AG10803 (cell line): ENCODE data around the gene PPM1M.
A peak's percentile ranks its signal among the peaks of the same experiment; 100 is the strongest.

ENCODE experiments used
- DNase-seq: peaks from one replicate; pipeline ENCODE4 v3.0.0; 2010; ENCODE audit warnings: low read depth
- H3K4me3 ChIP-seq: 2 replicates; pipeline ENCODE4 v1.5.1; 2011; ENCODE audit warnings: mild to moderate bottlenecking, low read length, control low read depth
- CTCF ChIP-seq: conservative IDR thresholded peaks from 2 replicates; pipeline ENCODE4 v1.5.1; 2011; ENCODE audit warnings: mild to moderate bottlenecking, low read length, control low read depth, inconsistent platforms

Gene PPM1M

GRCh38 chr3:52198643-52199608 is 46.6 kb upstream of the PPM1M start:
- no peak for DNase-seq
- TF ChIP-seq CTCF = no peak
- H3K4me3 ChIP-seq = peak overlapping the region; percentile 83

GRCh38 chr3:52200981-52201679 is 44.4 kb upstream of the PPM1M start:
- no peak for DNase-seq
- no peak for TF ChIP-seq CTCF

GRCh38 chr3:52202384-52203077 is 43.0 kb upstream of the PPM1M start:
- no peak for DNase-seq
- no peak overlapping the region for H3K4me3 ChIP-seq
- TF ChIP-seq CTCF = no peak

More at GRCh38 chr3:52200981-52201679, 44.4 kb upstream of the PPM1M start:
- H3K4me3 ChIP-seq = no peak overlapping the region

- TF ChIP-seq CTCF = no peak
- no peak overlapping the region for H3K4me3 ChIP-seq
- peak; percentile 30 for DNase-seq
Measured at GRCh38 chr3:52203701-52204100, 41.9 kb upstream of the PPM1M start.

- DNase-seq = no peak
- no peak for TF ChIP-seq CTCF
Measured at GRCh38 chr3:52204337-52205073, 41.1 kb upstream of the PPM1M start.

GRCh38 chr3:52205727-52206372 is 39.7 kb upstream of the PPM1M start:
- no peak for TF ChIP-seq CTCF
- no peak overlapping the region for H3K4me3 ChIP-seq
- no peak for DNase-seq

More at GRCh38 chr3:52204337-52205073, 41.1 kb upstream of the PPM1M start:
- no peak overlapping the region for H3K4me3 ChIP-seq
